BE2C (cell line): ENCODE measurements around the gene SPATA3.

Source experiments
- DNase-seq: peaks from one replicate; pipeline ENCODE4 v3.0.0-alpha.2; 2020
- H3K27me3 ChIP-seq: fragments of 250-450 bp; sonication (Bioruptor Pico); 2 replicates; pipeline ENCODE4 v1.5.1; 2020; ENCODE audit warnings: mild to moderate bottlenecking
- H3K36me3 ChIP-seq: fragments of 250-450 bp; sonication (Bioruptor Pico); 2 replicates; pipeline ENCODE4 v1.5.1; 2020; ENCODE audit warnings: mild to moderate bottlenecking
- H3K4me1 ChIP-seq: fragments of 250-450 bp; sonication (Bioruptor Pico); 2 replicates; pipeline ENCODE4 v1.5.1; 2020
- H3K4me3 ChIP-seq: 2 replicates; pipeline ENCODE4 v1.5.1; 2011; ENCODE audit warnings: low read depth, low read length
- H3K9me3 ChIP-seq: fragments of 250-450 bp; sonication (Bioruptor Pico); 2 replicates; pipeline ENCODE4 v1.5.1; 2020
- CTCF ChIP-seq: IDR thresholded peaks from 2 replicates; pipeline ENCODE4 v1.5.1; 2012; ENCODE audit warnings: mild to moderate bottlenecking, low read depth, low read length

The SPATA3 gene

DNA sequence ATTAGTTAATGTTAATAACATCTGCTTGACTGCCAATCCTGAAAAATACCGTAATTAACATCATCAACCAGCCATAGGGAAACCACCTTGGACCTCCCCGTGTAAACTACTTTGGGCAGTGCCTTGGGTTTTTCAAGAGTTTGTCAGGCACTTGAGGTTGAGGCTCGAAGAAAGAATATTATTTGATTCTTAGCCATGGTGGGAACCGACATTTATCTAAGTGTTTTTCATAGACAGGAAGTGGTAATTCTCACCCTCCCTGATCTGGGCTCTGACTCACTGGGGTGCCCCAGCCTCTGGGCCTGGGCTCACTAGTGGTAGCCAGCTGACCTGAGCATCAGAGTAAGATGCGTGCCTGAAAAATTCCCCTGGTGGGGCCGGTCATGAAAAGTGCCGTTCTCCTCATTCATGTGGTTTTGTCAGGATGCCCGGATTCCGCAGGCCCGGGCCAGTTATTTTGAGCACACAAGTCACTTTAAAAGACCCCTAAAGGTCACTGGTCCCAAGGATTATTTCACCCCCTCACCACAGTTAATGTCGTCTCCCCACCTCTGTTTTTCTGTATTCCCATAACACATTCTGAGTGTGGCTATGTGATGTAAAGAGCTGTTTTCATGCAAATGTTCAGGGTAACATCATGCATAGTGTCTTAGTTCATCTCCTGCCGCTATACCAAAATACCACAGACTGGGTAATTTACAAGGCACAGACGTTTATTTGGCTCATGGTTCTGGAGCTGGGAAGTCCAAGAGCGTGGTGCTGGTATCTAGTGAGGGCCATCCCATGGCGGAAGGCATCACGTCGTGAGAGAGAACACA lies 21.6 kb upstream of the SPATA3 start:
- no peaks in the 10 kb centered on the region for H3K9me3 ChIP-seq
- H3K4me1 ChIP-seq = no peaks in the 10 kb centered on the region
- no peak for DNase-seq
- H3K4me3 ChIP-seq = no peak overlapping the region
- H3K27me3 ChIP-seq = no peaks in the 10 kb centered on the region
- no peaks in the 10 kb centered on the region for H3K36me3 ChIP-seq
- no peak for TF ChIP-seq CTCF

GRCh38 chr2:230975927-230976326 lies 20.0 kb upstream of the SPATA3 start:
- Histone ChIP-seq H3K9me3 (no peaks in the 10 kb centered on the region), H3K36me3 (no peaks in the 10 kb centered on the region), H3K4me3 (no peak overlapping the region), H3K27me3 (no peaks in the 10 kb centered on the region), H3K4me1 (no peaks in the 10 kb centered on the region)
- no peak for TF ChIP-seq CTCF
- no peak for DNase-seq

DNA sequence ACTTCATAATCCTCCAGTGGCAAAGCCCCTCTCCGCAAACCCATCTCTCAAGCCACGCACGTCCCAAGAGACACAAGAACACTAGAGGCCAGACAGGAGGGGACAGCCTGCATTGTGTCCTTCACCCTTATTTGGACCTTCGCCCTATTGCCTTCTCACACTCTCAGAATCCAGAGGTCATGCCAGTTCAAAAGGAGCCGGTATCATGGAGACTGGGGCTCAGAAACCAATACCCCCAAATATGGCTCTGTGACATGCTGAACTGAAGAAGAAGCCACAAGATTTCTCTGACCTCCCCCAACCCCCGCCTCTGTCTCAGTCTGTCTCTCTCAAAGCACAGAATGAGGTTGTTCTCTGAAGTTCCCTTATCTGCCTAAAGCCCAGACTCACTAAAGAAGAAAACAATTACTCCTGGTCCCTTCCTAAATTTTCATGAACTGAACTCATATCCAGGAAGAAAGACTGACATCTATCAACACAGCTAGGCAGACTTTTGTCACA lies 19.2 kb upstream of the SPATA3 start:
- no peaks in the 10 kb centered on the region for H3K4me1 ChIP-seq
- no peaks in the 10 kb centered on the region for H3K27me3 ChIP-seq
- no peak overlapping the region for H3K4me3 ChIP-seq
- no peaks in the 10 kb centered on the region for H3K36me3 ChIP-seq
- no peak for TF ChIP-seq CTCF
- DNase-seq = no peak
- no peaks in the 10 kb centered on the region for H3K9me3 ChIP-seq

DNA sequence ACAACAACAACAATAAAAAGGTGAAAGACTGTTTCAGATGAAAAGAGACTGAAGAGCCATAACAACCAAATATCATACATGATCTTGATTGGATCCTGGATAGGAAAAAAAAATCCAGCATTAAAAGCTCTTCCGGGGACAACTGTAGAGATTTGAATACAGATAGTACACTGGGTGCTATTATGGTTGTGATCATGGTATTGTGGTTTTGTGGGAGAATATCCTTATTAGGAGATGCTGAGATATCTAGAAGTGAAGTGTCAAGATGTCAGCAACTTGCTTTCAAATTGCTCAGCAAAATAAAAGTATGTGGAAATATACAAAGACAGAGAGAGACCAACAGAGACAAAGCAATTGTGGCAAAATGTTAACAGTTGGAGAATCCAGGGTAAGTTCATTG lies 15.5 kb upstream of the SPATA3 start:
- H3K4me3 ChIP-seq = no peak overlapping the region
- H3K9me3 ChIP-seq = no peaks in the 10 kb centered on the region
- H3K36me3 ChIP-seq = no peaks in the 10 kb centered on the region
- TF ChIP-seq CTCF = no peak
- no peak for DNase-seq
- no peaks in the 10 kb centered on the region for H3K27me3 ChIP-seq
- H3K4me1 ChIP-seq = no peaks in the 10 kb centered on the region

GRCh38 chr2:230981704-230982103 lies 14.2 kb upstream of the SPATA3 start:
- no peak for TF ChIP-seq CTCF
- H3K4me3 ChIP-seq = no peak overlapping the region
- no peak for DNase-seq
- H3K27me3 ChIP-seq = no peaks in the 10 kb centered on the region
- no peaks in the 10 kb centered on the region; the same call in 1 of the 2 replicates for H3K4me1 ChIP-seq
- H3K36me3 ChIP-seq = no peaks in the 10 kb centered on the region
- H3K9me3 ChIP-seq = no peaks in the 10 kb centered on the region

GRCh38 chr2:230982126-230982525 lies 13.8 kb upstream of the SPATA3 start:
- H3K27me3 ChIP-seq = no peaks in the 10 kb centered on the region
- no peak for DNase-seq
- no peaks in the 10 kb centered on the region; the same call in 1 of the 2 replicates for H3K4me1 ChIP-seq
- TF ChIP-seq CTCF = no peak
- no peaks in the 10 kb centered on the region for H3K36me3 ChIP-seq
- H3K4me3 ChIP-seq = no peak overlapping the region
- no peaks in the 10 kb centered on the region for H3K9me3 ChIP-seq
